Activated naive CD4-positive, alpha-beta T cell treated with anti-CD3 and anti-CD28 coated beads for 36 hours (primary cell): Measurements from ENCODE around the gene KIF18B. TPM values are rescaled to one million over a fixed set of nuclear protein-coding genes. Genes with fewer than 3 reads are reported as not detected.
"Not testable (repeated sequence)": the region's sequence is repeated elsewhere in the genome, so short reads cannot be mapped to it uniquely, and the experiment has no call there.

Experiments
- CTCF ChIA-PET: fragments of 350-600 bp; sonication (Branson Sonifier 250); formaldehyde crosslinking; loops from one replicate; lab custom pipeline; 2021; ENCODE audit warnings: antibody characterized with exemption; lab: Charles Lee
- DNase-seq: peaks from one replicate; pipeline ENCODE4 v3.0.0-alpha.2; 2020
- H3K27ac Mint-ChIP-seq: one replicate; pipeline ENCODE4 v1.8.0; 2021; ENCODE audit warnings: mild to moderate bottlenecking, mixed read lengths
- H3K27me3 Mint-ChIP-seq: one replicate; pipeline ENCODE4 v1.8.0; 2021; ENCODE audit warnings: low read depth, mixed read lengths
- H3K36me3 Mint-ChIP-seq: one replicate; pipeline ENCODE4 v1.8.0; 2021; ENCODE audit warnings: low read depth, mixed read lengths
- H3K4me1 Mint-ChIP-seq: one replicate; pipeline ENCODE4 v1.8.0; 2021; ENCODE audit warnings: low read depth, mixed read lengths
- H3K4me3 Mint-ChIP-seq: one replicate; pipeline ENCODE4 v1.8.0; 2021; ENCODE audit warnings: mild to moderate bottlenecking, moderate library complexity, mixed read lengths
- H3K9me3 Mint-ChIP-seq: one replicate; pipeline ENCODE4 v1.8.0; 2021; ENCODE audit warnings: mixed read lengths
- intact Hi-C: fragments of 100-400 bp; cut with micrococcal nuclease; formaldehyde crosslinking; loops from one replicate; pipeline ENCODE4 v1.15.1; 2023
- total RNA-seq, 2 experiments: library from RNA; stranded (reverse); gene quantifications; one replicate each; pipeline ENCODE4 v1.2.3, GENCODE V29; 2021

Gene KIF18B
- total RNA-seq, 2 experiments from 2014 or later = 54.9 to 55.4 TPM

- no peak for DNase-seq
- CTCF ChIA-PET = no interaction called here
- Mint-ChIP-seq H3K4me3 (peak overlapping the region; percentile 84), H3K4me1 (peaks cover 7% of the 10 kb centered on the region), H3K27me3 (peaks cover 5% of the 10 kb centered on the region), H3K36me3 (peaks cover 16% of the 10 kb centered on the region), H3K27ac (peak overlapping the region; percentile 74), H3K9me3 (no peaks in the 10 kb centered on the region)
- intact Hi-C loops = no loop called here
Measured at GRCh38 chr17:44948315-44948795, 782 bp upstream of the KIF18B start.

DNA sequence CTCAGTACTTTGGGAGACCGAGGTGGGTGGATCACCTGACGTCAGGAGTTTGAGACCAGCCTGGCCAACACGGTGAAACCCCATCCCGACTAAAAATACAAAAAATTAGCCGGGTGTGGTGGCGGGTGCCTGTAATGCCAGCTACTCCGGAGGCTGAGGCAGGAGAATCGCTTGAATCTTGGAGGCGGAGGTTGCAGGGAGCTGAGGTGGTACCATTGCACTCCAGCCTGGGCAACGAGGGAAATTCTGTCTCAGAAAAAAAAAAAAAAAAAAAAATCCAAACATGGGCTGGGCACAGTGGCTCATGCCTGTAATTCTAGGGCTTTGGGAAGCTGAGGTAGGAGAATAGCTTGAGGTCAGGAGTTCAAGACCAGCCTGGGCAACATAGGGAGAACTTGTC is 1.9 kb downstream of the KIF18B start:
- CTCF ChIA-PET = interaction anchor here (0.6 to 0.7 kb wide), 2 partner anchors 181 to 329 kb away, joined by 4 to 7 read pairs; no protein-coding TSS in a partner anchor
- Mint-ChIP-seq H3K4me1 (peaks cover 10% of the 10 kb centered on the region), H3K36me3 (peaks cover 18% of the 10 kb centered on the region)
- intact Hi-C loops, DNase-seq, H3K9me3 Mint-ChIP-seq, H3K4me3 Mint-ChIP-seq, H3K27me3 Mint-ChIP-seq, H3K27ac Mint-ChIP-seq: not testable (repeated sequence)

DNA sequence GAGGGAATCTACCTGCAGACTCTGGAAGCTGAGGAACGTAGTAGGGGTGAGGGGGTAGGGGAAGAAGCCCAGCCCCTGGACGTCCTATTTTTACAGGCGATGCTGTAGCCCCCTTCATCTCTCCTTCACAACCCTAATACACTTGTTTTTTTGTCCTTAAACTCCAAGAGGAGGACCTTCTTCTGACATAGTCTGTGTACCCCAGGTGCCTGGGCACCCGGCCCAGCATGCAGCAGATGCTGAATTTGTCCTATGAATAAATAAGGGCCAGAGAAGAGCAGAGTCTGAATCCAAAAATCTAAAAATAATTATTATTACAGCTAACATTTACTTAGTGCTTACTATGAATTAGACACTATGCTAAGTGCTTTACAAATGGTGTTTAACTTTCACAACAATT is 5.1 kb downstream of the KIF18B start:
- intact Hi-C loops = no loop called here
- no peak overlapping the region for H3K27ac Mint-ChIP-seq
- DNase-seq = no peak
- H3K4me3 Mint-ChIP-seq = no peak overlapping the region
- no peaks in the 10 kb centered on the region for H3K9me3 Mint-ChIP-seq
- peaks cover 5% of the 10 kb centered on the region for H3K27me3 Mint-ChIP-seq
- peaks cover 10% of the 10 kb centered on the region for H3K4me1 Mint-ChIP-seq
- peaks cover 30% of the 10 kb centered on the region for H3K36me3 Mint-ChIP-seq
- CTCF ChIA-PET = no interaction called here

DNA sequence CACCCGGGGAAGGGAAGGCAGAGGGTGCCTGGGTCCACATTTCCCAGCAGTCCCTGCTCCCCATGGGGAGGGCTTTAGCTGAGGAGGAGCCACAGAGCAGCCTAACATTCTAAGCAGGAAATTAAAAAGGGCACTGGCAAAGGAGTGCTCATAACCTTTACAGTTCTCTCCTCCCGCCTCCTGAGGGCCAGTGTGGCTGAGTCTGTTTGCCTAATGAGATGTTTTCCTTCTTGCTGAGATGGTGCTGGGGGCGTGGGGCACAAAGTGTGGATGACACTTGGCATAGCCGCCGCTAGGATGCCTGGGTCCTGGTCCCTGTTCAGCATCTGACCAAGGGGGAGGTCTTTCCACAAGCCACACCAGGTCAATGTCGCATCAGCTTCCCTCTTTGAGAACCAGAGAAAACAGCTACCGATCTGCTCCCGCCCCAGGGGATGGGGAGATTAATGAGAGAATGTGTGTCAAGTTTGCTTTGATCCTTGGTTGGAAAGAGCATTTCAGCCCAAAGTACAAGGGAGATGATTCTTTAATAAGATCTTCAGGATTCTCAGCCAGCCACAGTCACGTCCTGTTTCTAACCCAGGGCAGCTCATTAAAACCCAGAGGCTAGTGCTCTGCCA is 5.8 kb downstream of the KIF18B start:
- intact Hi-C loops = no loop called here
- no peak overlapping the region for H3K4me3 Mint-ChIP-seq
- H3K27ac Mint-ChIP-seq = no peak overlapping the region

GRCh38 chr17:44940768-44941167 is 6.8 kb downstream of the KIF18B start:
- peaks cover 3% of the 10 kb centered on the region for H3K4me1 Mint-ChIP-seq
- no peak overlapping the region for H3K4me3 Mint-ChIP-seq
- DNase-seq = no peak
- H3K36me3 Mint-ChIP-seq = peaks cover 23% of the 10 kb centered on the region
- no peak overlapping the region for H3K27ac Mint-ChIP-seq
- no peaks in the 10 kb centered on the region for H3K27me3 Mint-ChIP-seq
- CTCF ChIA-PET = no interaction called here
- H3K9me3 Mint-ChIP-seq = no peaks in the 10 kb centered on the region
- intact Hi-C loops = no loop called here

More for the DNA sequence above, 5.8 kb downstream of the KIF18B start:
- no peak for DNase-seq
- Mint-ChIP-seq H3K9me3 (no peaks in the 10 kb centered on the region), H3K36me3 (peaks cover 30% of the 10 kb centered on the region), H3K27me3 (peaks cover 5% of the 10 kb centered on the region), H3K4me1 (peaks cover 10% of the 10 kb centered on the region)
- CTCF ChIA-PET = interaction anchor here (0.6 kb wide), 1 partner anchor 107 kb away, joined by 6 read pairs; no protein-coding TSS in a partner anchor

DNA sequence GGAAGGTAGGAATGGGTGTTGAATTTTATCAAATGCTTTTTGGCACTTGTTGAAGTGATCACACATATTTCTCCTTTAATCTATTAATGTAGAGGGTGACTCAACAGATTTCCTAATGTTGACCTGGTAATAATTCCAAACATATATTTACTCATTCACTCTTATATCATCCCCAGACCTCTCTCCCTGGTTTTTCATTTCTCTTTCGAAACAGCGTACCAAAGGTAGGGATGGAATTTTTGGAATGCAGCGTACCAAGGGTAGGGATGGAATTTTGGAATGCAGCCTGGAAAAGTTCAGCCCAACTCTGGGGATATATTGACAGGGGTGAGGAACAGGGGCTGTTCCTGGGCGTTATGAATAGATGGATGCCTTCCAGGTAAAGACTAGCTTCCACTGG is 7.3 kb downstream of the KIF18B start:
- H3K4me3 Mint-ChIP-seq = no peak overlapping the region
- peaks cover 27% of the 10 kb centered on the region for H3K36me3 Mint-ChIP-seq
- CTCF ChIA-PET = no interaction called here
- intact Hi-C loops = no loop called here
- H3K27ac Mint-ChIP-seq = no peak overlapping the region
- DNase-seq = no peak
- peaks cover 3% of the 10 kb centered on the region for H3K4me1 Mint-ChIP-seq
- H3K27me3 Mint-ChIP-seq = no peaks in the 10 kb centered on the region
- no peaks in the 10 kb centered on the region for H3K9me3 Mint-ChIP-seq

DNA sequence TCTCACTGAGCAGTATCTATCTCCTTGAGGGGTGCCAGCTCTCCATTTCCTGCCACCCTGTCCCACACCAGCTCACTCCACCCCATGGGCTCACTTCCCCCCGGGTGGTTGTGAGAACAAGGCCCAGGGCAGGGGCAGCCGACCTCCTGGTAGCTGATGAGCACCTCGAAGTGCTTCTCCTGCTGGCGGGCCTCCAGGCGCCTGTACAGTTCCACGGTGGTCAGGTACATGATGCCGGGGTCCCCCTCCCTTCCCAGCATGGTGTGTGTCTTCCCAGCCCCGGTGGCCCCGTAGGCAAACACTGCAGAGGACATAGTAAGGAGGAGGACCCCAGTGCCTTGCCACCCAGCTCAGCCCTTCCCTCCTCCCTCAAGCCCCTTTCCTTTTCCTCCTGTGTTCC is 12.5 kb downstream of the KIF18B start:
- H3K4me3 Mint-ChIP-seq = no peak overlapping the region
- H3K27ac Mint-ChIP-seq = no peak overlapping the region
- H3K4me1 Mint-ChIP-seq = no peaks in the 10 kb centered on the region
- H3K9me3 Mint-ChIP-seq = no peaks in the 10 kb centered on the region
- intact Hi-C loops = no loop called here
- peaks cover 36% of the 10 kb centered on the region for H3K36me3 Mint-ChIP-seq
- CTCF ChIA-PET = interaction anchor here (0.6 kb wide), 1 partner anchor 23 kb away, joined by 3 read pairs; no protein-coding TSS in a partner anchor
- DNase-seq = no peak
- H3K27me3 Mint-ChIP-seq = no peaks in the 10 kb centered on the region

DNA sequence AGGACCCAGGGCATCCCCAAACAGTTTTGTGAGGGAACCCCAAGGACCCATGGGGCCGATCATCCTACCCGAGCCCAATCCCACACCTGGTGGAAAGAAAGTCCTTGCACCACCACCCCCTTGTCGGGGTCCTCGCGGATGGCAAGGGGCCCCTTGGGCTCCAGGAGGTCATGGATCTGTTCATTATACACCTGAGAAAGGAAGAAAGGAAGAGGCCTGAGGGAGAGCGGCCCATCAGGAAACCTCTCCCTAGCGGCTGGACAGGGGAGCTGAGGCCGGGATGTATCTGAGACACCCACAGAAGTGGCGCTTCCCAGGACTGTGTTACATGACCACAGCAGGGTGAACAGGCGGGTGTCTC is 12.8 kb downstream of the KIF18B start:
- no peaks in the 10 kb centered on the region for H3K4me1 Mint-ChIP-seq
- DNase-seq = no peak
- no peaks in the 10 kb centered on the region for H3K27me3 Mint-ChIP-seq
- intact Hi-C loops = no loop called here
- peaks cover 39% of the 10 kb centered on the region for H3K36me3 Mint-ChIP-seq
- no peaks in the 10 kb centered on the region for H3K9me3 Mint-ChIP-seq
- H3K4me3 Mint-ChIP-seq = no peak overlapping the region
- CTCF ChIA-PET = interaction anchor here (0.6 kb wide), 1 partner anchor 23 kb away, joined by 3 read pairs; no protein-coding TSS in a partner anchor
- no peak overlapping the region for H3K27ac Mint-ChIP-seq

DNA sequence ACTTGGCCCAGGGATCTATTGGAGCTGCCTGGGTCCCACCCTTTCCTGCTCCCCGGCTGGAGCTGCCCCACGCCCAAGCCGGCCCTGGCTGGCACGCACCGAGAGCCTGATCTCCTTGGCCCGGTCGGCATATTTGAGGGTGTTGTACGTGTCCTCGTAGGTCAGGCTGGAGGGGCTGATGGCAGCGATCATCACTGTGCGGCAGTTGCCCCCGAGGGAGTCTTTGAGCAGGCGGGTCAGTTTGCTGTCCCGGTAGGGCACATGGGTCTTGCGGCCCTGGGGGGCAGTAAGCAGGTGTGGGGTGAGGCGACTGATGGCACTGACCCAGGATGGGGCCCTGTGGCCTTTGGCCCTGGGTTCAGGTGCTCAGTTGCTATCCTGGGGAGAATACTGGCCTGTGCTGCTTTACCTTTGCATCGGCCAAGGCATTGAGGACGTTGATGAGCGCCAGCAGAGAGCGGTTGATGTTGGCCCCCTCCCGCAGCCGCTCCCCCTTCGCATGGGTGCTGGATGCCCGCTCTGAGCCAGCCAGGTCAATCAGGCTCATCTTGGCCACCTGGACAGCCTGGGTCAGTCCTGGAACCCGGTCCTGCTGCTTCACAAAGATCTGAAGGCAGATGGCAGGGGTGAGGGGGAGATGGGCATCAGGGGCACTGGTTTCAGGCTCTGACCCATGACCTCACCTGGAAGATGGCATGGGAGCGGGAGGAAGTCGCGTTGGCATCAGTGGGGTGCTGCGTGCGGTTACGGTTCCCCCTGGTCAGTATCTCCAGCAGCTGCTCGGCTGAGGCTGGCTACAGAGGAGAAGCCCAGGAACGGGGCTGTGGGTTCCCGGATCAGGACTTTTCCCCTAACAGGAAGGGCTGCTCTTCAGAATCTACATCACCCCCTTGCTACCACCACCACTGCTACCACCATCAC is 13.5 kb downstream of the KIF18B start:
- Mint-ChIP-seq H3K9me3 (no peaks in the 10 kb centered on the region), H3K4me1 (no peaks in the 10 kb centered on the region), H3K36me3 (peaks cover 39% of the 10 kb centered on the region), H3K27ac (no peak overlapping the region), H3K4me3 (no peak overlapping the region), H3K27me3 (no peaks in the 10 kb centered on the region)
- no peak for DNase-seq
- CTCF ChIA-PET = interaction anchor here (0.6 kb wide), 1 partner anchor 22 kb away, joined by 3 read pairs; no protein-coding TSS in a partner anchor
- intact Hi-C loops = no loop called here

DNA sequence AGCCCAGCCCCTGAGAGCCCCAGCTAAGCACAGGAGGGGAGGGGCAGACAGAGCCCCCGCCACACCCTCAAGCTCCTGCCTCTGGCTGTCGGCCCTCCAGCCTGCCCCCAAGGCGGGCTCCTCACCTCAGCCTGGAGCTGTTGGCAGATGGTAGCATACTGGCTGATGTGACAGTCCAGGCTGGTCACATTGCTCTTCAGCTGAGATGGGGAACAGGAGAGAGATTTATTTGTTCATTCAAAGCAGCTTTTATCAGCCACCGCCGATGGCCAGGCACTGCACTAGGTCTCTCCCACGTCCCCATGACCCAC is 14.8 kb downstream of the KIF18B start:
- no peak overlapping the region for H3K27ac Mint-ChIP-seq
- no peak for DNase-seq

GRCh38 chr17:44932096-44932786 is 15.3 kb downstream of the KIF18B start:
- H3K4me1 Mint-ChIP-seq = no peaks in the 10 kb centered on the region
- intact Hi-C loops = no loop called here
- H3K4me3 Mint-ChIP-seq = no peak overlapping the region
- no peak overlapping the region for H3K27ac Mint-ChIP-seq
- CTCF ChIA-PET = interaction anchor here (1.3 kb wide), 1 partner anchor 12 kb away, joined by 6 read pairs; no protein-coding TSS in a partner anchor
- no peaks in the 10 kb centered on the region for H3K9me3 Mint-ChIP-seq
- H3K36me3 Mint-ChIP-seq = peaks cover 46% of the 10 kb centered on the region
- DNase-seq = no peak
- H3K27me3 Mint-ChIP-seq = no peaks in the 10 kb centered on the region

More for the DNA sequence above, 14.8 kb downstream of the KIF18B start:
- Mint-ChIP-seq H3K27me3 (no peaks in the 10 kb centered on the region), H3K4me3 (no peak overlapping the region), H3K36me3 (peaks cover 43% of the 10 kb centered on the region), H3K4me1 (no peaks in the 10 kb centered on the region), H3K9me3 (no peaks in the 10 kb centered on the region)
- intact Hi-C loops = no loop called here
- CTCF ChIA-PET = interaction anchor here (0.7 to 1.3 kb wide), 2 partner anchors 12 to 89 kb away, joined by 3 to 6 read pairs; no protein-coding TSS in a partner anchor

DNA sequence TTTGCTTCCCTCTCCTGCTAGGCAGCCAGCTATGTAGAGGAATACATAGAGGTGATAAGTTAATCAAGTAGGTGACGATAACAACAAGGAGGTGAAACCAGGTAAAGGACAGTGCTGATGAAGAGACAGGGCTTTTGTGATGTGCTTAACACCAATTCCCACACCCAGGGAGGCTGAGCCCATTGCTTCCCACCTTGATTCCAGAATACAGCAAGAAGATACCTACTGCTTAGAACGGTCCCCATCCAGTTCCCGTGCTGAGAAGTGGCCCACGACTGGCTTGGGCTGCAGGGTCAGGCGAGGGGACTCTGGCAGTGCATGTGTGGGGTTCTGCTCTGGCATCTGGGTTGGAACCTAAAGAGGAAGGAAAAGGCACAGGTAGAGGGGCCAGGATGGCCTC is 16.2 kb downstream of the KIF18B start:
- Mint-ChIP-seq H3K4me3 (no peak overlapping the region), H3K27ac (no peak overlapping the region), H3K4me1 (no peaks in the 10 kb centered on the region), H3K27me3 (no peaks in the 10 kb centered on the region), H3K9me3 (no peaks in the 10 kb centered on the region), H3K36me3 (peaks cover 47% of the 10 kb centered on the region)
- no peak for DNase-seq
- CTCF ChIA-PET = interaction anchor here (1.1 to 1.3 kb wide), 2 partner anchors 9 to 11 kb away, joined by 3 to 6 read pairs; no protein-coding TSS in a partner anchor
- intact Hi-C loops = no loop called here
